Skin epidermis (tissue), 12 donors: Measurements from ENCODE around the gene CD300LG.
"Not testable (repeated sequence)": the region's sequence is repeated elsewhere in the genome, so short reads cannot be mapped to it uniquely, and the experiment has no call there.

Source experiments
- H3K27ac ChIP-seq, 21 experiments: fragments of 200-600 bp; sonication (generic) in 11 of 21; one replicate each; pipeline ENCODE4 v1.5.0; 2020; ENCODE audit warnings: mild to moderate bottlenecking in 3 of 21, inconsistent platforms in 2 of 21, moderate library complexity in 2 of 21
- H3K4me3 ChIP-seq, 7 experiments: fragments of 200-600 bp; sonication (generic) in 2 of 7; one replicate each; pipeline ENCODE4 v1.5.0; 2020; ENCODE audit warnings: inconsistent platforms in 2 of 7, mild to moderate bottlenecking in 2 of 7, moderate library complexity in 1 of 7

The CD300LG gene

GRCh38 chr17:43849116-43849515, 2.1 kb downstream of the CD300LG start:
- no peak overlapping the region for H3K4me3 ChIP-seq
- H3K27ac ChIP-seq = no peak overlapping the region

GRCh38 chr17:43852571-43852970, 5.6 kb downstream of the CD300LG start:
- Histone ChIP-seq H3K27ac (no peak overlapping the region), H3K4me3 (no peak overlapping the region)

GRCh38 chr17:43853546-43853945, 6.6 kb downstream of the CD300LG start:
- H3K27ac ChIP-seq = no peak overlapping the region

GRCh38 chr17:43854498-43854897, 7.5 kb downstream of the CD300LG start:
- Histone ChIP-seq H3K4me3 (no peak overlapping the region), H3K27ac (no peak overlapping the region)

More at GRCh38 chr17:43853546-43853945, 6.6 kb downstream of the CD300LG start:
- no peak overlapping the region for H3K4me3 ChIP-seq

GRCh38 chr17:43855061-43855460, 8.1 kb downstream of the CD300LG start:
- no peak overlapping the region for H3K4me3 ChIP-seq
- no peak overlapping the region for H3K27ac ChIP-seq

GRCh38 chr17:43856141-43856540, 9.2 kb downstream of the CD300LG start:
- no peak overlapping the region for H3K4me3 ChIP-seq
- H3K27ac ChIP-seq = no peak overlapping the region

- Histone ChIP-seq H3K4me3 (no peak overlapping the region), H3K27ac (peak overlapping the region in 1 of 21 experiments; percentile 18)
Measured at GRCh38 chr17:43857141-43857540, 10.2 kb downstream of the CD300LG start.

GRCh38 chr17:43857957-43858600, 11.1 kb downstream of the CD300LG start:
- no peak overlapping the region for H3K4me3 ChIP-seq
- H3K27ac ChIP-seq = peak overlapping the region in 1 of 21 experiments; percentile 18

GRCh38 chr17:43860077-43860725, 13.2 kb downstream of the CD300LG start:
- Histone ChIP-seq H3K4me3 (no peak overlapping the region), H3K27ac (no peak overlapping the region)

- Histone ChIP-seq H3K4me3 (no peak overlapping the region), H3K27ac (no peak overlapping the region)
Measured at GRCh38 chr17:43860927-43861622, 14.1 kb downstream of the CD300LG start.

GRCh38 chr17:43861960-43862359, 15.0 kb downstream of the CD300LG start:
- no peak overlapping the region for H3K27ac ChIP-seq
- H3K4me3 ChIP-seq = no peak overlapping the region

GRCh38 chr17:43864161-43864984, 17.4 kb downstream of the CD300LG start:
- no peak overlapping the region for H3K27ac ChIP-seq
- no peak overlapping the region for H3K4me3 ChIP-seq

- Histone ChIP-seq H3K4me3 (no peak overlapping the region), H3K27ac (no peak overlapping the region)
Measured at GRCh38 chr17:43868226-43868994, 21.4 kb downstream of the CD300LG start.

- H3K27ac ChIP-seq, H3K4me3 ChIP-seq: not testable (repeated sequence)
Measured at GRCh38 chr17:43869031-43869430, 22.1 kb downstream of the CD300LG start.

GRCh38 chr17:43871946-43872690, 25.1 kb downstream of the CD300LG start:
- Histone ChIP-seq H3K4me3 (no peak overlapping the region), H3K27ac (no peak overlapping the region)

GRCh38 chr17:43873091-43873490, 26.1 kb downstream of the CD300LG start:
- Histone ChIP-seq H3K4me3 (no peak overlapping the region), H3K27ac (no peak overlapping the region)

- Histone ChIP-seq H3K27ac (no peak overlapping the region), H3K4me3 (no peak overlapping the region)
Measured at GRCh38 chr17:43873815-43874214, 26.8 kb downstream of the CD300LG start.

GRCh38 chr17:43874293-43874692, 27.3 kb downstream of the CD300LG start:
- Histone ChIP-seq H3K4me3 (no peak overlapping the region), H3K27ac (no peak overlapping the region)
